Spleen (tissue), 11 donors: ENCODE measurements around the gene DISC1. TPM values are rescaled to one million over a fixed set of nuclear protein-coding genes. Genes with fewer than 3 reads are reported as not detected.
"Not testable (repeated sequence)": the region's sequence is repeated elsewhere in the genome, so short reads cannot be mapped to it uniquely, and the experiment has no call there.

Experiments
- DNase-seq: peaks from one replicate; pipeline ENCODE4 v3.0.0-alpha.2; 2020
- H3K27ac ChIP-seq, 8 donors: fragments of 200-600 bp; sonication (generic) in 7 of 8; 1 replicate in 4 of 8; 2 replicates in 4 of 8; pipeline versions ENCODE4 v1.5.0 to v1.8.0; 2016 to 2021; ENCODE audit warnings: inconsistent platforms in 4 of 8, mild to moderate bottlenecking in 4 of 8, moderate library complexity in 1 of 8
- H3K27me3 ChIP-seq, 7 donors: fragments of 200-600 bp; sonication (generic) in 6 of 7; replicated peaks in 1 of 7; 1 replicate in 4 of 7; 2 replicates in 3 of 7; pipeline versions ENCODE4 v1.5.0 to v1.8.0; 2016 to 2021; ENCODE audit warnings: inconsistent platforms in 3 of 7, mild to moderate bottlenecking in 1 of 7
- H3K36me3 ChIP-seq, 6 donors: fragments of 200-600 bp; sonication (generic) in 5 of 6; 1 replicate in 4 of 6; 2 replicates in 2 of 6; pipeline versions ENCODE4 v1.5.0 to v1.8.0; 2016 to 2021; ENCODE audit warnings: inconsistent platforms in 2 of 6
- H3K4me1 ChIP-seq, 6 donors: fragments of 200-600 bp; sonication (generic) in 5 of 6; 1 replicate in 3 of 6; 2 replicates in 3 of 6; pipeline versions ENCODE4 v1.5.0 to v1.8.0; 2016 to 2021; ENCODE audit warnings: inconsistent platforms in 3 of 6
- H3K4me3 ChIP-seq, 8 donors: fragments of 200-600 bp; sonication (generic) in 7 of 8; 1 replicate in 4 of 8; 2 replicates in 4 of 8; pipeline versions ENCODE4 v1.5.0 to v1.8.0; 2016 to 2021; ENCODE audit warnings: inconsistent platforms in 4 of 8, mild to moderate bottlenecking in 4 of 8, moderate library complexity in 2 of 8
- H3K9me3 ChIP-seq, 8 donors: fragments of 200-600 bp; sonication (generic) in 7 of 8; 1 replicate in 4 of 8; 2 replicates in 4 of 8; pipeline versions ENCODE4 v1.5.0 to v1.8.0; 2016 to 2021; ENCODE audit warnings: inconsistent platforms in 4 of 8
- CTCF ChIP-seq, 11 experiments: fragments of 200-600 bp in 7 of 11; fragments of 450-650 bp in 4 of 11; sonication (generic) in 4 of 11; IDR thresholded peaks in 8 of 11; conservative IDR thresholded peaks in 3 of 11; 1 replicate in 7 of 11; 2 replicates in 4 of 11; pipeline versions ENCODE4 v1.4.0 to v1.8.0; 2016 to 2021; ENCODE audit warnings: antibody characterized with exemption in 11 of 11, inconsistent platforms in 4 of 11, mild to moderate bottlenecking in 1 of 11
- POLR2A ChIP-seq, 3 donors: fragments of 450-650 bp; IDR thresholded peaks; one replicate each; pipeline ENCODE4 v1.5.1; 2017; ENCODE audit warnings: antibody characterized with exemption in 3 of 3, mild to moderate bottlenecking in 1 of 3
- POLR2AphosphoS5 ChIP-seq, 3 donors: sonication (generic); formaldehyde crosslinking; IDR thresholded peaks; one replicate each; pipeline ENCODE4 v1.5.1; 2017; ENCODE audit warnings: antibody characterized with exemption in 3 of 3
- WGBS, 5 donors: extraction: QIAGEN DNeasy Blood & Tissue Kit in 3 of 5; methylation state at CpG; one replicate each; pipeline versions ENCODE4 v1.1.5 to v1.1.7; 2013 to 2018; 5-methylcytosine and 5-hydroxymethylcytosine counted together
- intact Hi-C: fragments of 100-400 bp; cut with DNase I; formaldehyde crosslinking; loops from one replicate; pipeline ENCODE4 v1.15.0; 2023; ENCODE audit warnings: low total_unique reads
- polyA plus RNA-seq, 3 donors: library from polyadenylated mRNA; stranded (reverse); fragments of 200-250 nt; gene quantifications; one replicate each; pipeline ENCODE4 v1.2.1, GENCODE V29; 2013
- total RNA-seq, 7 donors: library from RNA; depleted of rRNA in 3 of 7; stranded (reverse); fragments of >200 nt in 3 of 7; fragmentation: NEBNext Ultra II Directional in 4 of 7; extraction: Animal tissue kit (Norgen Biotek cat#: 25700) in 4 of 7; gene quantifications; one replicate each; pipeline versions ENCODE4 v1.1.0 to v1.2.1, GENCODE V29; 2016 to 2021
- donor health status: healthy with polysubstance abuse.
- donor health status: DM: no; HTN: no; CAD: no; lungs with moderate emphysema.
- donor health status: DM: no; HTN: no; CAD: no.
- donor health status: Bipolar disorder and iron deficiency.
- donor health status: healthy.
- donor health status: DM: no; HTN: no; CAD: no.
- donor health status: DM: yes; HTN: yes; CAD: no.

Gene DISC1
- total and polyA plus RNA-seq, 10 donors, result 0.89 to 36.4 (median 24.2) TPM

DNA sequence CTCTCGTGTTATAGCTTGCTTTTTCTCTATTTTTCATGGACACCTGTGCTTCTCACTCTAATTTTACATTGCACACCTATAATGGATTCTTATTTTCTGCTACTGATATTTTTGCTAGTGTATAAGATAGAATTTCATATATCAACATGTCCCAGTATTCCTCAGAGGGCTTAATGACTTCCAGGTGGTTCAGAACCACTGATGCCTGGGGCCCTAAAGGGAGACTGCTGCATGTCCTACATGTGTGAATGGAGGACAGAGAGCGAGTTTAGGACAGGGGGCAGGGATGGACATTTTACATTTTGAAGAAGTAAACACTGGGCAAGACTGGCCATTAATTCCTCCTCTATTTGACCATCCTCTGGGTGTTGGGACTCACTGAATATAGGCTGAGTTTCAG, 100.6 kb downstream of the DISC1 start:
- no peak overlapping the region for H3K4me3 ChIP-seq
- H3K27me3 ChIP-seq, result no peaks in the 10 kb centered on the region
- peaks cover 0 to 6% (median 0%) of the 10 kb centered on the region in 6 donors for H3K4me1 ChIP-seq
- DNase-seq, result no peak
- H3K27ac ChIP-seq, result no peak overlapping the region
- H3K9me3 ChIP-seq, result no peaks in the 10 kb centered on the region
- no peaks in the 10 kb centered on the region for H3K36me3 ChIP-seq
- WGBS, 5 donors, result 86 to 93% (median 89%) methylated on average over 2 of the region's 2 CpGs
- intact Hi-C loops, result no loop called here
- TF ChIP-seq POLR2A (IDR thresholded peaks at IDR 0.05), result no peak
- TF ChIP-seq CTCF (IDR thresholded peaks at IDR 0.05 in 8 of 11, conservative IDR thresholded peaks at IDR 0.05 in 3 of 11), result no peak
- no peak for TF ChIP-seq POLR2AphosphoS5 (IDR thresholded peaks at IDR 0.05)

GRCh38 chr1:231728987-231729386, 102.4 kb downstream of the DISC1 start:
- H3K27ac ChIP-seq, H3K4me1 ChIP-seq, H3K9me3 ChIP-seq, H3K27me3 ChIP-seq, H3K4me3 ChIP-seq, DNase-seq, H3K36me3 ChIP-seq, intact Hi-C loops: not testable (repeated sequence)
- WGBS, 5 donors, result 91 to 98% (median 96%) methylated on average over 2 to 4 of the region's 4 CpGs

- intact Hi-C loops, result no loop called here
- Histone ChIP-seq H3K36me3 (no peaks in the 10 kb centered on the region), H3K27me3 (no peaks in the 10 kb centered on the region), H3K27ac (no peak overlapping the region), H3K9me3 (no peaks in the 10 kb centered on the region), H3K4me3 (no peak overlapping the region), H3K4me1 (peaks cover 0 to 6% (median 0%) of the 10 kb centered on the region in 6 donors)
- TF ChIP-seq POLR2A (IDR thresholded peaks at IDR 0.05) (no peak), POLR2AphosphoS5 (IDR thresholded peaks at IDR 0.05) (no peak), CTCF (IDR thresholded peaks at IDR 0.05 in 8 of 11, conservative IDR thresholded peaks at IDR 0.05 in 3 of 11) (no peak)
- DNase-seq, result no peak
- WGBS, 5 donors, result 0 to 88% (median 2%) methylated on average over 1 of the region's 1 CpG
Observed at GRCh38 chr1:231729544-231729943, 103.0 kb downstream of the DISC1 start.

DNA sequence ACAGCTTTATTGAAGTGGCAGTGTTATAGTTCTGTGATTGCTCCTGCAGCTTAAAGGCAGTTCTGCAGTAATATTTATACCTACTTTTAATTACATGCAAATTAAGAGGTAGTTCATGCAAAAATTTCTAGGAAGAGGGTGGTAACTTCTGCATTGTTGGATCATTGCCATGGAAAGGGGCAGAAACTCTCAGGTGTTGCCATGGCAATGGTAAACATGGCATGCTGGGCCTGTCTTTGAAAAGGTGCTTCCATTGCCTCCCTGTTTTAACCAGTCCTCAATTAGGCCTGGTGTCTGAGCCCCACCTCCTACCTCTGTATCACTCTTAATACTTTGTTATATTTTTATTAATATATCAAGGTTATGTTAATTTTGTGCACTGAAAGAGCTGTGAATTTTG, 104.7 kb downstream of the DISC1 start:
- Histone ChIP-seq H3K36me3 (no peaks in the 10 kb centered on the region), H3K27me3 (no peaks in the 10 kb centered on the region), H3K4me1 (no peaks in the 10 kb centered on the region), H3K9me3 (no peaks in the 10 kb centered on the region), H3K27ac (no peak overlapping the region), H3K4me3 (no peak overlapping the region)
- TF ChIP-seq CTCF (IDR thresholded peaks at IDR 0.05 in 8 of 11, conservative IDR thresholded peaks at IDR 0.05 in 3 of 11) (no peak), POLR2AphosphoS5 (IDR thresholded peaks at IDR 0.05) (no peak), POLR2A (IDR thresholded peaks at IDR 0.05) (no peak)
- intact Hi-C loops, result no loop called here
- DNase-seq, result no peak

GRCh38 chr1:231733063-231733462, 106.5 kb downstream of the DISC1 start:
- H3K27ac ChIP-seq, result no peak overlapping the region
- no peaks in the 10 kb centered on the region for H3K4me1 ChIP-seq
- DNase-seq, result no peak
- no peaks in the 10 kb centered on the region for H3K36me3 ChIP-seq
- no peaks in the 10 kb centered on the region for H3K27me3 ChIP-seq
- H3K4me3 ChIP-seq, result no peak overlapping the region
- TF ChIP-seq CTCF (IDR thresholded peaks at IDR 0.05 in 8 of 11, conservative IDR thresholded peaks at IDR 0.05 in 3 of 11), result no peak
- no peak for TF ChIP-seq POLR2A (IDR thresholded peaks at IDR 0.05)
- no peak for TF ChIP-seq POLR2AphosphoS5 (IDR thresholded peaks at IDR 0.05)
- intact Hi-C loops, result no loop called here
- H3K9me3 ChIP-seq, result no peaks in the 10 kb centered on the region
